ELF-1 (cell line): Measurements from ENCODE around the gene CNTFR.
A peak's percentile ranks its signal among the peaks of the same experiment; 100 is the strongest.

Experiments used
- DNase-seq: peaks from one replicate; pipeline ENCODE4 v3.0.0-alpha.2; 2016; ENCODE audit warnings: low read depth, low spot score

Gene CNTFR

DNA sequence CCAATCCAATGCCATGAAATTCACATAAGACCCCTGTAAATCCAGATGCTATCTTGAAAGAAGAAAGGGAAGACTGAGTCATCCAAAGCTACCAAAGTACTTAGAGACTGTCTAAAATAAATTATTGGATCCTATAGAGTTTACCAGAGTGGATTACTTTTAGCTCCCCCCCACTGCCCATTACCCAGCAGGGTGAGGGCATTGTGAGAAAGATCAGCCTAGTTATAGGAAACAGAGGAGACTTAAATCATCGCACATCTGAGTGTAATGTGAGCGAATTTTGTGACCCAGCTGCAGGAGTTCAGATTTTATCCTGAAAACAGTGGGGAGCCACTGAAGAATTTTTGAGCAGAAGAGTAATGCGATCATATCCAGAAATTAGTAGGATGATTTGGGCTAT lies 65.2 kb downstream of the CNTFR start:
- DNase-seq, result no peak

DNA sequence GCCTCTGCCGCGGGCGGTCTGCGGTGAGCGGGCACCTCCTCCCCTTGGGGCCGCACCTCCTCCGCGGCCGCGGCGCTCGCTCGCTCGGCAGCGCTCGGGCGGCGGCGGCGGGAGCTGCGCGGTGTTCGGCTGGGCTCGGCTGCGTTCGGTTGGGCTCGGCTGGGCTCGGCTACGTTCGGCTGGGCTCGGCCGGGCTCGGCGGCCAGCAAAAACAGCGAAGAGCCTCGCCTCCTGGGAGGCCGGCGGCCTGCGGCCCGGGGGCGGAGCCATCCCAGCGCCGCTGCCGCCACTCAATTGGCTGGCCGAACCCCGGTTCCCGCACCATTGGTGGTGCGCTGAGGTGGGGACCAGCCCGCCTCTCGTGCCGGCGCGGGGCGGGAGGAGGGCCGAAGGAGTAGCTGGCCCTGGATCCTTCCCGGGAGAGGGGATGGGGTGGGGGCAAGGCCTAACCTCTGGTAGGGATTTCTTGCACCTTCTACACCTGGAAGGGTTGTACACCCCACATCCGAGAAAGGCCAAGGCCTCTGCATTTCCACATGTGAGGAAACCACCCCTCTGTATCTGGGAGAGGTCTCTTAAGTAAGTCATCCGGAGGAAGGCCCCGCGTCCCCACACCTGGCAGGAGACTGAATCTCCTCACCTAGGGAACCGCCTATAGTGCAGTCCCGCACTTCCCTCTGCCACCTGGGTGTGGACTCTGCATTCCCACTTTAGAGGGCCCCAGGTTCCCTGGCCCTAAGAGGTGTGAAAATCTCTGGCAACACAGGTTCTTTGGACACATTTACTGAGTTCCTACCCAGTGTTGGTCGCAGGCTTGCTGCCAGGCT lies 66.3 kb downstream of the CNTFR start, which contains the start of gene ENHO:
Gene ENHO (minus strand): TSS at position 20 of the 827 bp plus-strand sequence. CDS start 1,295 bp downstream, outside the sequence.
- DNase-seq, result peak; percentile 97

DNA sequence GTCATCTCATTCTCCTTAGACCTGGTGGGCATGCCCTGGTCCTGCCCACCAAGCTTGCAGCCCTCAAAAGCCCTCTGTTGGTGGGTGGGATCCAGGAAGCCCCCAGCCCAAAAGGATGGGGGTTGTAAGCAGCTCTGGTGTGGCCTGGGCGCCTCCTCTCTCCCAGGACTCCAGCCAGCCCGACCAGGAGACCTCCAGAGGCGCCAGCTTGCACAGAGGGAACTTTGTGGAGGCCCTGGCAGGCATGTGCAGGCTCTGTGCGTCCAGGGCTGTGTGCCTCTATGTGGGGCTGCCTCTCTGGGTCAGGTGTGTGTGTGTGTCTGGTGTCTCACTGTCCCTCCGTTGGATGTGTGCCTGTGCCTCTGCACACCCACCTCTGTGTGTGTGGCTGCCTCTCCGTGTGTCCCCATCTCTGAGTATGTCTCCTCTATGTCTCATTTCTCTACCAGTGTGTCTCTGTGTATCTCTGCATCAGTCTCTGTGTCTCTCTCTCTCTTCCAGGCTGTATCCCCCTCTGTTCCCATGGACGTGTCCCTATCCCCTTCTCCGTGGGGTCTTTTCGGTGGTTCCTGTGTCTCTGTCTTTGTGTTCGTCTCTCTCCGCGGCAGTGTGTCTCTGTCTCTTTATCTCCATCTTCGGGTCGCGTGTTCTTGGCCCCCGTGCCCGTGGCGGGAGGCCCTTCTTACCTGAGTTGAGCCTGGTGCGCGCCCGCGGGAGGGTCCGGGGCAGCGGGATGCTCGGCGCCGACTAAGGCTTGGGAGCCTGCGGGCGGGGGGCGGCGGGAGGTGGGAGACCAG lies 67.2 kb downstream of the CNTFR start:
- no peak for DNase-seq

DNA sequence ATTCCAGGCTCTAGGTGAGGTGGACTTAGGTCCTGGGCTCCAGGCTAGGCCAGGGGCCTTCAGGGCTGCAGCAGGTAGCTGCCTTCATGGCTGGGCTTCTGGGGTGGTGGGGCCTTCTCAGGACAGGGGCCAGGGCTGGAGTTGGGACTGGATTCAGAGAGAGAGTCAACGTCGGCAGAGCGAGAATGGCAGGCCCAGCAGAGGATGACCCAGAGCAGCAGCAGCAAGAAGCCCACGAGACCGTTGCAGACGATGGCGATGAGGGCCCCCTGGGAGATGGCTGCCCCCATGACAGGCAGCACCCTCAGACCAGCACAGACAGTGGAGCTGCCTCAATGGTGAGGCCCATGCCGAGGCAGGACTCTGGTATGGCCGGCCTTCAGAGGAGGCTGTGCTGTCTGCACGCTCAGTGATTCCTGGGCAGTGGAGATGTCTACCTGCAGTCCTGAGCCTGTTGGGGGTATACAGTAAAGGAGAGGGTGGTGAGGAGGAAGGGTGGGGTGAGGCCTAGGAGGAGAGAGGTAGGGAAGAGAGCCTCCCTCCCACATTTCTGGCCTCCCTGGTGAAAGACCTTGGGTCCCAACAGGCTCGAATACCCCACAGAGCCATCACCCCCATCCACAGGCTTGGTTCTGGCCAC lies 68.0 kb downstream of the CNTFR start:
- no peak for DNase-seq

- no peak for DNase-seq
Measured at GRCh38 chr9:34520505-34521385, 68.8 kb downstream of the CNTFR start.

DNA sequence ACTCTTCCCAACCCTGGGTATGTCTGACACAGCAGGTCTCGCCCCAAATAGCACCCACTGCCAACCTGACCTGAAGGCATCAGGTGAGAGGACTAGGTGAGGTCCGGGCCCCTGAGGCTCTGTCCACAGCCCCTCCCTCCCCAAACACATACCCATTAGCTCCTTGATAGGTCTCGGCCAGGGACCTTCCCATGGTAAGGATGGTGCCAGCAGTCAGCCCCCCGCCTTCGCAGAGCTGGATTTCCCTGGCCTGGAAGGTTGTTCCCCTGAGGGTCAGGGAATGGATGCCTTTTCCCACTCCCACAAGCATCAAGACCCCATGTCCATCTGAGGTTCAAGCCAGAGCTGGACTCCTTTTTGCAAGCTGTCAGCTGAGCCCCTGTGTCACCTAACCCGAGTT lies 69.4 kb downstream of the CNTFR start:
- DNase-seq, result no peak

- no peak for DNase-seq
Measured at GRCh38 chr9:34519321-34520020, 70.1 kb downstream of the CNTFR start.

DNA sequence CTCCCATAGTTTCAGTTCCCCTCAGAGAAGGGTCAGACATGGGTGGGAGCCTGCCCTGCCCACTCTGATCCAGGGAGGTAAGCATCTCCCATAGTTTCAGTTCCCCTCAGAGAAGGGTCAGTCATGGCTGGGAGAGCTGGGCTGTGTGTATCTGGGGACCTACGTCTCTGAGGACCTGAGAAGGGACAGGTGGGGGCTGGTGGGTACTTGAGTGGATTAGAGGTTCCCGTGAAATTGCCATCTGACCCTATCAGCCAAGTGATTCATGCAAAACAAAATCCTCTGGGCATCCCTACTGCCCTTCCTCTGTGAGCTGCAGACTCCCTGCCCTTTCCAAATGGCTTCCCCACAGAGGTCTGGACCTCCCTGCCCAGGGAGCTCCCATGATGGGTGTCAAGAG lies 70.6 kb downstream of the CNTFR start:
- DNase-seq, result no peak

- DNase-seq, result no peak
Measured at GRCh38 chr9:34518110-34518616, 71.4 kb downstream of the CNTFR start.

GRCh38 chr9:34517185-34517584 lies 72.3 kb downstream of the CNTFR start:
- DNase-seq, result no peak

GRCh38 chr9:34515959-34516358 lies 73.6 kb downstream of the CNTFR start:
- DNase-seq, result no peak

DNA sequence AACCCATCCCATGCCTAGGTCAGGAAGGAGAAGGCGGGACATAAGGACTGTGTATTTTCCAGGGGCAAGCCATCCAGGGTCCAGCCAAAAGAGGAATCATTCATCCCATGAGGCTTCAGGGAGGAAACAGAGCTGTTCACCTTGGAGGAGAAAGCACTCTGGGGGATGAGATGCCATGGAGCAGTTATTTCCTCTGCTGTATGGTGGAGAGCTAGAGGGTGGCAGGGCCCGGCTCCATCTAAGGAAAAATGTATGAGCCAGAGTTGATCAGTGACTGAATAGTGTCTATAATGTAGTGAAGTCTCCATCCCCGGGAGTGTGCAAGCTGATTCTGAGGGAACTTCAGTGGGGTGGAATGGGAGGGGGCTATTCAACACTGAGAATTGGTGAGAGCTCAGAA lies 74.7 kb downstream of the CNTFR start:
- no peak for DNase-seq

- DNase-seq, result no peak
Measured at GRCh38 chr9:34514401-34514800, 75.1 kb downstream of the CNTFR start.

- peak; percentile 86 for DNase-seq
Measured at GRCh38 chr9:34513567-34514214, 75.8 kb downstream of the CNTFR start.

DNA sequence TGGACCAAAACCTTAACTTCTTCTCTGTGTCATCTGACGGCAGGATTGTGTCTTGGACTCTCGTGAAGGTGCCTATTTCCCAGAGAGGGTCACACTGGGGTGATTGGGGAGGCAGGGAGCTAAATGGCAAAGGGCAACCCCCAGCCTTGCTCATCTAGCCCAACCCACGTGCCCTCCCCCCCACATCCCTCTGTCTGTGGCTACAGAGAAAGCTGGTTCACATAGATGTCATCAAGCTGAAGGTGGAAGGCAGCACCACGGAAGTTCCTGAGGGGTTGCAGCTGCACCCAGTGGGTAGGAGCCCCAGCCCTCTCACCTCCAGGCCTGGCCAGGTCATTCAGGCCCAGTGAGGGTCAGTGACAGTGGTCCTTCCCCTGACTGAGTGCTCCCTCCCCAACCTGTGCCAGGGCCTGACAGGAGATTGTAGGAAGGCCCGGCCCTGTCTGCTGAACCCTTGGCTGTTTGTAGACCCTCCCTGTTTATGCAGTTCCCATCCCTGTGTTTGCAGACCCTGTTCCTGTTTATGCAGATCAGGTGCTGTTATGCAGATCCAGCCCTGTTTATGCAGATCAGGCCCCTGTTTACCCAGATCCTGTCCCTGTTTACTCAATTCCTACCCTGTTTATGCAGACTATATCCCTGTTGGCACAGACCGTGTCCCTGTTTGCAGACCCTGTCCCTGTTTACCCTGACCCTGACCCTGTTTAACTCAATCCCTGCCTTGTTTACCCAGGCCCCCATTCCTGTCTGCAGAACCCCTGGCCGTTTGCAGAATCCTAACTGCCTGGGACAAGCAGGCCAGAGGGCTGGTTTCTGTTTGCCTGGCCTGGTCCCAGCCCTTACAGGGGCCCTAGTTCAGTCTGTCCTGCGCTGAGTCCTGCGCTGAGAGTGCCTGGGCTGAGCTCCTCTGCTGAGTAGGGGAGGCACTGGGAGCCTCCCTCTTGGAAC lies 77.1 kb downstream of the CNTFR start:
- DNase-seq, result peak; percentile 69

GRCh38 chr9:34510497-34511468 lies 78.7 kb downstream of the CNTFR start:
- DNase-seq, result no peak

- no peak for DNase-seq
Measured at GRCh38 chr9:34508951-34509350, 80.6 kb downstream of the CNTFR start.

- DNase-seq, result no peak
Measured at GRCh38 chr9:34508463-34508862, 81.1 kb downstream of the CNTFR start.
